OCI-LY7 (cell line): ENCODE measurements around the gene ST8SIA5. TPM values are rescaled to one million over a fixed set of nuclear protein-coding genes. Genes with fewer than 3 reads are reported as not detected.

Experiments used
- BruUV-seq: library from RNA; stranded (reverse); fragments of 400-500 nt; replicated peaks from 2 replicates; lab custom pipeline; 2021; lab: Mats Ljungman, UMichigan
- CTCF ChIA-PET: fragments of 300-600 bp; sonication (Branson Sonifier 250); formaldehyde crosslinking; loops from one replicate; lab custom pipeline; 2022; ENCODE audit warnings: antibody characterized with exemption; ENCODE audit not compliant: unreplicated experiment; lab: Charles Lee
- POLR2A ChIA-PET: fragments of 300-600 bp; sonication (Branson Sonifier 250); formaldehyde crosslinking; loops from one replicate; lab custom pipeline; 2022; ENCODE audit warnings: antibody characterized with exemption; lab: Charles Lee
- DNase-seq: peaks from one replicate; pipeline ENCODE4 v3.0.0-alpha.2; 2015; ENCODE audit warnings: low spot score
- H2AFZ ChIP-seq: fragments of 200-600 bp; sonication (generic), shearing (Covaris generic); 2 replicates; pipeline ENCODE4 v1.6.1; 2014; ENCODE audit warnings: mild to moderate bottlenecking, antibody characterized with exemption, low read length, moderate library complexity
- H3K27ac ChIP-seq: fragments of 200-600 bp; sonication (generic); 2 replicates; pipeline ENCODE4 v1.5.1; 2014; ENCODE audit warnings: mixed run types, low read depth, mild to moderate bottlenecking, moderate library complexity, low read length, inconsistent platforms; ENCODE audit not compliant: poor library complexity, severe bottlenecking
- H3K36me3 ChIP-seq: fragments of 200-600 bp; sonication (generic); 2 replicates; pipeline ENCODE4 v1.6.1; 2014; ENCODE audit warnings: mild to moderate bottlenecking, antibody characterized with exemption, low read length, moderate library complexity, mixed read lengths; ENCODE audit not compliant: insufficient read depth
- H3K4me1 ChIP-seq: fragments of 200-600 bp; sonication (generic); 2 replicates; pipeline ENCODE4 v1.5.1; 2014; ENCODE audit warnings: mild to moderate bottlenecking, low read length; ENCODE audit not compliant: insufficient read depth, poor library complexity, severe bottlenecking
- H3K4me2 ChIP-seq: fragments of 200-600 bp; sonication (generic); 2 replicates; pipeline ENCODE4 v1.6.1; 2014; ENCODE audit warnings: mild to moderate bottlenecking, low read length
- H3K4me3 ChIP-seq: fragments of 200-600 bp; sonication (generic); 2 replicates; pipeline ENCODE4 v1.5.1; 2014; ENCODE audit warnings: mild to moderate bottlenecking, low read depth, low read length; ENCODE audit not compliant: poor library complexity, severe bottlenecking
- H3K79me2 ChIP-seq: fragments of 200-600 bp; sonication (generic); 2 replicates; pipeline ENCODE4 v1.6.1; 2016; ENCODE audit warnings: low read depth, mild to moderate bottlenecking, low read length, moderate library complexity, mixed read lengths; ENCODE audit not compliant: insufficient read depth
- H3K9me2 ChIP-seq: fragments of 200-600 bp; sonication (generic); 2 replicates; pipeline ENCODE4 v1.6.1; 2016; ENCODE audit warnings: mild to moderate bottlenecking, low read length, mixed read lengths; ENCODE audit not compliant: insufficient read depth
- H3K9me3 ChIP-seq: fragments of 200-600 bp; sonication (generic); 2 replicates; pipeline ENCODE4 v1.6.1; 2014; ENCODE audit warnings: mild to moderate bottlenecking, mixed run types, low read length, mixed read lengths
- H4K20me1 ChIP-seq: fragments of 200-600 bp; sonication (generic); 2 replicates; pipeline ENCODE4 v1.6.1; 2014; ENCODE audit warnings: mild to moderate bottlenecking, antibody characterized with exemption, low read length, moderate library complexity, mixed read lengths; ENCODE audit not compliant: insufficient read depth
- EZH2phosphoT487 ChIP-seq: fragments of 200-600 bp; sonication (generic); IDR thresholded peaks from 2 replicates; pipeline ENCODE4 v1.6.1; 2018; ENCODE audit warnings: low read depth, borderline replicate concordance, mild to moderate bottlenecking, mixed run types, antibody characterized with exemption, low read length, moderate library complexity, mixed read lengths
- intact Hi-C: fragments of 100-400 bp; cut with micrococcal nuclease; formaldehyde crosslinking; loops from one replicate; pipeline ENCODE4 v1.10.0; 2022; ENCODE audit not compliant: unreplicated experiment
- total RNA-seq, 2 experiments: library from RNA; depleted of rRNA in 1 of 2; stranded (reverse); fragments of >200 nt in 1 of 2; shearing (Covaris generic) in 1 of 2; gene quantifications; 2 replicates each; pipeline ENCODE4 v1.2.3, GENCODE V29; 2014 to 2022
- TF ChIP-seq, protein P1 (sequence below): fragments of 200-600 bp; sonication (generic); conservative IDR thresholded peaks from 2 replicates; pipeline ENCODE4 v1.5.1; 2014; ENCODE audit warnings: mild to moderate bottlenecking, antibody characterized with exemption, low read length, moderate library complexity, mixed read lengths

Gene ST8SIA5
- total RNA-seq, 2 experiments from 2014 or later = 0.28 TPM; not detected in 1

DNA sequence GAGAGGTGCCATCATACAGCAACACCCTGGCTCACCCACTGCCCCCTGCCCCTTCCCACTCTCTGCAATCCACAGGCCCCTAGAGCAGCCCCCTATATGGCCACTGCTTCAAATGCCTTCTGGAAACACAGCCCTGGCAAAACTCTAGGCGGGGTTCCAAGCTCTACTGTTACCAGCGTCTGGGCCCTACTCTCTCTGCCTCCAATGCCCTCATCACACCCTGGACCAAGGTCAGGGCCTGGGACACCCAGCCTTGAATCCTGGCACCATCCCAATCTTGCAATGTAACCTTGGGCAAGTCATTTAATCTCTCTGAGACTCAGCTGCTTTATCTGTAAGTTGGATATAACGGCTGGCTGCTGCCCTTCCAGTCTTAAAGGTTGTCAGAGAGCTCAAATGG is 60.6 kb downstream of the ST8SIA5 start:
- no peaks in the 10 kb centered on the region for H4K20me1 ChIP-seq
- H3K9me2 ChIP-seq = no peaks in the 10 kb centered on the region
- BruUV-seq = no TSS peak
- DNase-seq = no peak
- H3K9me3 ChIP-seq = no peaks in the 10 kb centered on the region
- no peak overlapping the region for H3K4me3 ChIP-seq
- no peaks in the 10 kb centered on the region for H3K4me1 ChIP-seq
- ChIA-PET POLR2A (no interaction called here), CTCF (no interaction called here)
- no peak for TF ChIP-seq EZH2phosphoT487
- TF ChIP-seq, protein P1, sequence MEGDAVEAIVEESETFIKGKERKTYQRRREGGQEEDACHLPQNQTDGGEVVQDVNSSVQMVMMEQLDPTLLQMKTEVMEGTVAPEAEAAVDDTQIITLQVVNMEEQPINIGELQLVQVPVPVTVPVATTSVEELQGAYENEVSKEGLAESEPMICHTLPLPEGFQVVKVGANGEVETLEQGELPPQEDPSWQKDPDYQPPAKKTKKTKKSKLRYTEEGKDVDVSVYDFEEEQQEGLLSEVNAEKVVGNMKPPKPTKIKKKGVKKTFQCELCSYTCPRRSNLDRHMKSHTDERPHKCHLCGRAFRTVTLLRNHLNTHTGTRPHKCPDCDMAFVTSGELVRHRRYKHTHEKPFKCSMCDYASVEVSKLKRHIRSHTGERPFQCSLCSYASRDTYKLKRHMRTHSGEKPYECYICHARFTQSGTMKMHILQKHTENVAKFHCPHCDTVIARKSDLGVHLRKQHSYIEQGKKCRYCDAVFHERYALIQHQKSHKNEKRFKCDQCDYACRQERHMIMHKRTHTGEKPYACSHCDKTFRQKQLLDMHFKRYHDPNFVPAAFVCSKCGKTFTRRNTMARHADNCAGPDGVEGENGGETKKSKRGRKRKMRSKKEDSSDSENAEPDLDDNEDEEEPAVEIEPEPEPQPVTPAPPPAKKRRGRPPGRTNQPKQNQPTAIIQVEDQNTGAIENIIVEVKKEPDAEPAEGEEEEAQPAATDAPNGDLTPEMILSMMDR = no peak
- no peak overlapping the region for H3K27ac ChIP-seq
- intact Hi-C loops = no loop called here
- no peaks in the 10 kb centered on the region for H3K36me3 ChIP-seq
- no peak overlapping the region for H3K4me2 ChIP-seq
- no peaks in the 10 kb centered on the region for H3K79me2 ChIP-seq
- H2AFZ ChIP-seq = no peak overlapping the region

DNA sequence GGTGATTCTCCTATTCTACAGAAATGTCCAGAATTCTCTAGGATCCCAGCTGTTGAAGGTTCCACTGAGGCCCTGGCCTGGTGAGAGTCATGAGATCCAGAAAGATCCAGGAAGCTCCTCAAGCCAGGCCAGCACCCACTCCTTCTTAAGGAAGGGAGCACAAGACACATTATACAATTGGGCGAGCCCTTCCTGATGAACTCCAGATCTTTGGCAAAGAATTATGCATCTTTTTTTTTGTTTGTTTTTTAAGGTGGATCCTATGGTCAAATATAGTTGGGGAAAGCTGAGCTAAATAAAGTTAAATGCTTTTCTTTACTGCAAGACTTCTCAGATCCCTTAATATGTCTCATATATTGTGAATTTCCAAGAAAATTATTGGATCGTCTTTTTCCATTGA is 62.9 kb downstream of the ST8SIA5 start:
- Histone ChIP-seq H3K27ac (no peak overlapping the region), H2AFZ (no peak overlapping the region), H3K9me2 (no peaks in the 10 kb centered on the region), H4K20me1 (no peaks in the 10 kb centered on the region), H3K4me3 (no peak overlapping the region), H3K4me1 (no peaks in the 10 kb centered on the region), H3K79me2 (no peaks in the 10 kb centered on the region), H3K36me3 (no peaks in the 10 kb centered on the region), H3K4me2 (no peak overlapping the region), H3K9me3 (no peaks in the 10 kb centered on the region)
- BruUV-seq = no TSS peak
- intact Hi-C loops = no loop called here
- POLR2A ChIA-PET = no interaction called here
- TF ChIP-seq EZH2phosphoT487 = no peak
- TF ChIP-seq, protein P1 = no peak
- CTCF ChIA-PET = interaction anchor here (1.0 kb wide), 1 partner anchor 18 kb away, joined by 3 read pairs; no protein-coding TSS in a partner anchor
- DNase-seq = no peak

DNA sequence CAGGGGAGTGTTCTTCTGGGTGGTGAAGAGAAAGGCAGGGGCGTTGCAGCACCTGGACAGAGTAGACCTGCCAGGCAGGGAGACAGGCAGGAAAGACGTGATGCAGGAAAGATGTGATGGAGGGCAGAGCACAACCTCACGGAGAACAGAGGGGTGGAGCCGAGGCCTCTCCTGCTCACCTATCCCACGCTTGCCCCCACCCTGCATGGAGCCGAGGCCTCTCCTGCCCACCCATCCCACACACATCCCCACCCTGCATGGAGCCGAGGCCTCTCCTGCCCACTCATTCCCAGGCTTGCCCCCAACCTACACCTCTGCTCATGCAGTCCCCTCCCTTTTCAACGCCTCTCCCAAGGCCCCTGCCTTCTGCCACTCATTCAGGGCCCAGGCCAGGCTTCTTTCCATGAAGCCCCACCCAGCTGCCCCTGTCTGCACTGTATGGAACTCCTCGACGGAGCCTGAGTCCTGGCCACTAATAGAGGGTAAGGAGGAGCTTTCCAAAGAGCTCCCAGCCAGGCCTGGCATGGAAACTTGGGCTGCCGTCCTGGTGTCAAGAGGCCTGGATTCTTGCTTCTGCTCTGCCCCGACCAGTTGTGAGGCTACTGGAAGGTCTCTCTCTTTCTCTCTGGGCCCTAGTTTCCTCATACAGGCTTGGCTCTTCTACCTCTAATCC is 67.9 kb downstream of the ST8SIA5 start:
- Histone ChIP-seq H4K20me1 (no peaks in the 10 kb centered on the region), H3K4me2 (no peak overlapping the region), H3K4me3 (no peak overlapping the region), H3K27ac (no peak overlapping the region), H3K79me2 (no peaks in the 10 kb centered on the region), H3K9me3 (no peaks in the 10 kb centered on the region), H3K36me3 (no peaks in the 10 kb centered on the region), H3K4me1 (no peaks in the 10 kb centered on the region), H3K9me2 (no peaks in the 10 kb centered on the region), H2AFZ (no peak overlapping the region)
- DNase-seq = no peak
- no peak for TF ChIP-seq EZH2phosphoT487
- TF ChIP-seq, protein P1 = no peak
- ChIA-PET CTCF (no interaction called here), POLR2A (no interaction called here)
- BruUV-seq = no TSS peak
- intact Hi-C loops = no loop called here
